GM12874 (cell line): ENCODE measurements around the gene HYDIN.

Source experiments
- CTCF ChIP-seq: IDR thresholded peaks from 2 replicates; pipeline ENCODE4 v1.5.1; 2011; ENCODE audit warnings: low read depth, mild to moderate bottlenecking, control low read depth, low read length, moderate library complexity; ENCODE audit not compliant: insufficient read depth

The HYDIN gene

GRCh38 chr16:71247478-71247877 lies 17.0 kb upstream of the HYDIN start:
- TF ChIP-seq CTCF, result no peak

- no peak for TF ChIP-seq CTCF
Measured at GRCh38 chr16:71246309-71246708, 15.8 kb upstream of the HYDIN start.

GRCh38 chr16:71244521-71244920 lies 14.0 kb upstream of the HYDIN start:
- TF ChIP-seq CTCF, result no peak

- no peak for TF ChIP-seq CTCF
Measured at GRCh38 chr16:71242601-71243000, 12.1 kb upstream of the HYDIN start.

GRCh38 chr16:71242036-71242435 lies 11.5 kb upstream of the HYDIN start:
- no peak for TF ChIP-seq CTCF

GRCh38 chr16:71229344-71229743 lies 1.2 kb downstream of the HYDIN start:
- no peak for TF ChIP-seq CTCF

GRCh38 chr16:71226229-71227141 lies 4.0 kb downstream of the HYDIN start:
- no peak for TF ChIP-seq CTCF
